GM18511 (cell line): ENCODE data around the gene TICAM1.
"Not testable (repeated sequence)": the region's sequence is repeated elsewhere in the genome, so short reads cannot be mapped to it uniquely, and the experiment has no call there.

Source experiments
- ATAC-seq: cut with Tn5 transposase; IDR thresholded peaks from one replicate; pipeline ENCODE4 v1.9.1; 2021; ENCODE audit warnings: mild to moderate bottlenecking, moderate library complexity; ENCODE audit not compliant: unreplicated experiment

The TICAM1 gene

GRCh38 chr19:4806384-4806783 is 25.1 kb downstream of the TICAM1 start:
- ATAC-seq: no peak

DNA sequence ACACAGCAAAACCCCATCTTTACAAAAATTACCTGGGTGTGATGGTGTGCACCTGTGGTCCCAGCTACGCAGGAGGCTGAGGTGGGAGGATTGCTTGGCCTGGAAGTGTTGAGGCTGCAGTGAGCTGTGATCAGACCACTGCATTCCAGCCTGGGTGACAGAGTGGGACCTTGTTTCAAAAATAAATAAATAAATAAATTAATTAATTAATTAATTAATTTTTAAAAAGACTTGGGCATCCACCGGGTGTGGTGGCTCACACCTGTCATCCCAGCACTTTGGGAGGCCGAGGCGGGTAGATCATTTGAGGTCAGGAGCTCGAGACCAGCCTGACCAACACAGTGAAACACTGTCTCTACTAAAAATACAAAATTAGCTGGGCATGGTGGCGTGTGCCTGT is 26.4 kb downstream of the TICAM1 start:
- ATAC-seq: not testable (repeated sequence)

GRCh38 chr19:4803736-4804695 is 27.5 kb downstream of the TICAM1 start:
- ATAC-seq: no peak

GRCh38 chr19:4802711-4803110 is 28.8 kb downstream of the TICAM1 start:
- ATAC-seq: no peak

DNA sequence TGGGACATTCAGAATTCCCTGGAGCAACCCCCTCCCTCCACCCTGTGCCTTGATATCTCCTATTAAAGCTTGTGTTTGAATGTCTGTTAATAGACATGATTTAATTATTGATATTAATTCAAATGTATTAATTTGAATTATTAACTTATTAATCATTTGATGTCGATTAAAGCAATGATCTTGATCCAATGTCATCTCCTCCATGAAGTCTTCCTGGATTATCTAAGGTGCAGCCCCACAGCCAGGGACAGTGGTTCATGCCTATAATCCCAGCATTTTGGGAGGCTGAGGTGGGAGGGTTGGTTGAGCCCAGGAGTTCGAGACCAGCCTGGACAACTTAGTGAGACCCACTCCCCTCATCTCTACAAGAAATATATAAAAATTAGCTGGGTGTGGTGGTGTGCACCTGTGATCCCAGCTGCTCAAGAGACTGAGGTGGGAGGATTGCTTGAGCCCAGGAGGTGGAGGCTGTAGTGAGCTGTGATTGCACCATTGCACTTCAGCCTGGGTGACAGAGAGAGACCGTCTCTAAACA is 30.4 kb downstream of the TICAM1 start:
- ATAC-seq: no peak

GRCh38 chr19:4800591-4801081 is 30.9 kb downstream of the TICAM1 start:
- ATAC-seq: no peak

- ATAC-seq: no peak
These were observed 36.1 kb downstream of the TICAM1 start for GRCh38 chr19:4795400-4795799.

DNA sequence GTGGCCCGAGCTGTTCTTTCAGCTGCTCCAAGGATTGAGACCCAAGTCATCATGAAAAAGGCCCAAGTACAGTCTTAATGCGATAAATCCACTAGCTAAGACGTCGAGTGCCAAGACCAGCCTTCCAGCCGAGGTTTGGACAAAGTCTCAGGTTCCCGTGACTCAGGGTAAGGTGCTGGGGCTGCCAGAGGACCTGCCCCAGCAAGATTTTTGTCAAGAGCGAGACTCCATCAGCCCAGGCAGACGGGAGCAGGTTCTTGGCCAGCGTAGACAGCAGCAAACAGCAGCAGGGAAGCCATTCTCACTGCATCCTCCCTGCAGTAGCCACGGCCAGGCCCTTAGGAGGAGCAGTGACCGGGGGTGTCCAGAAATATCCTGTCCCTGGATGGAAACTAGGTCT is 36.5 kb downstream of the TICAM1 start:
- no peak for ATAC-seq

DNA sequence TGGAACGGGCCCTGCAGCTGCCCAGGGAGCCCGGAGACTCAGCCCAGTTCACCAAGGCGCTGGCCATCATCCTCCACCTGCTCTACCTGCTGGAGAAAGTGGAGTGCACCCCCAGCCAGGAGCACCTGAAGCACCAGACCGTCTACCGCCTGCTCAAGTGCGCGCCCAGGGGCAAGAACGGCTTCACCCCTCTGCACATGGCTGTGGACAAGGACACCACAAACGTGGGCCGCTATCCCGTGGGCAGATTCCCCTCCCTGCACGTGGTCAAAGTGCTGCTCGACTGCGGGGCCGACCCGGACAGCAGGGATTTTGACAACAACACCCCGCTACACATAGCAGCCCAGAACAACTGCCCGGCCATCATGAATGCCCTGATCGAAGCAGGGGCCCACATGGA is 38.2 kb downstream of the TICAM1 start:
- not testable (repeated sequence) for ATAC-seq

- not testable (repeated sequence) for ATAC-seq
These were observed 38.7 kb downstream of the TICAM1 start for GRCh38 chr19:4792866-4793195.

DNA sequence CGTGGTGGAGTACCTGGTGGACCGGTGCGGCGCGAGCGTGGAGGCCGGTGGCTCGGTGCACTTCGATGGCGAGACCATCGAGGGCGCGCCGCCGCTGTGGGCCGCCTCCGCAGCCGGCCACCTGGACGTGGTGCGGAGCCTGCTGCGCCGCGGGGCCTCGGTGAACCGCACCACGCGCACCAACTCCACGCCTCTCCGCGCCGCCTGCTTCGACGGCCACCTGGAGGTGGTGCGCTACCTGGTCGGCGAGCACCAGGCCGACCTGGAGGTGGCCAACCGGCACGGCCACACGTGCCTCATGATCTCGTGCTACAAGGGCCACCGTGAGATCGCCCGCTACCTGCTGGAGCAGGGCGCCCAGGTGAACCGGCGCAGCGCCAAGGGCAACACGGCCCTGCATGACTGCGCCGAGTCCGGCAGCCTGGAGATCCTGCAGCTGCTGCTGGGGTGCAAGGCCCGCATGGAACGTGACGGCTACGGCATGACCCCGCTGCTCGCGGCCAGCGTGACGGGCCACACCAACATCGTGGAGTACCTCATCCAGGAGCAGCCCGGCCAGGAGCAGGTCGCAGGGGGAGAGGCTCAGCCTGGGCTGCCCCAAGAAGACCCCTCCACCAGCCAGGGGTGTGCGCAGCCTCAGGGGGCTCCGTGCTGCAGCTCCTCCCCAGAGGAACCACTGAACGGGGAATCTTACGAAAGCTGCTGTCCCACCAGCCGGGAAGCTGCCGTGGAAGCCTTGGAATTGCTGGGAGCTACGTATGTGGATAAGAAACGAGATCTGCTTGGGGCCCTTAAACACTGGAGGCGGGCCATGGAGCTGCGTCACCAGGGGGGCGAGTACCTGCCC is 39.3 kb downstream of the TICAM1 start:
- ATAC-seq: not testable (repeated sequence)

GRCh38 chr19:4791183-4792018 is 40.1 kb downstream of the TICAM1 start, which contains the start of gene FEM1A:
TSS of gene FEM1A (plus strand) at chr19:4791734. CDS start at chr19:4791855, 121 bp downstream.
- peak; percentile 90 for ATAC-seq

GRCh38 chr19:4786412-4787016 is 45.0 kb downstream of the TICAM1 start:
- not testable (repeated sequence) for ATAC-seq

- ATAC-seq: no peak
These were observed 49.7 kb downstream of the TICAM1 start for GRCh38 chr19:4781801-4782200.

GRCh38 chr19:4780860-4781259 is 50.7 kb downstream of the TICAM1 start:
- no peak for ATAC-seq

DNA sequence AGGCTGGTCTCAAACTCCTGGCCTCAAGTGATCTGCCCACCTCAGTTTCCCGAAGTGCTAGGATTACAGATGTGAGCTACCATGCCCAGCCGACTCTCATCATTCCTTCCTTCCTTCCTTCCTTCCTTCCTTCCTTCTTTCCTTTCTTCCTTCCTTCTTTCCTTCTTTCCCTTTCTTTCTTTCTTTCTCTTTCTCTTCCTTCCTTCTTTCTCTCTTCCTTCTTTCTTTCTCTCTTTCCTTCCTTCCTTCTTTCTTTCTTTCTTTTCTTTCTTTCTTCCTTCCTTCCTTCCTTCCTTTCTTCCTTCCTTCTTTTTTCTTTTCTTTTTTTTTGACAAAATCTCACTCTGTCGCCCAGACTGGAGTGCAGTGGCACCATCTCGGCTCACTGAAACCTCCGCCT is 53.4 kb downstream of the TICAM1 start:
- not testable (repeated sequence) for ATAC-seq

DNA sequence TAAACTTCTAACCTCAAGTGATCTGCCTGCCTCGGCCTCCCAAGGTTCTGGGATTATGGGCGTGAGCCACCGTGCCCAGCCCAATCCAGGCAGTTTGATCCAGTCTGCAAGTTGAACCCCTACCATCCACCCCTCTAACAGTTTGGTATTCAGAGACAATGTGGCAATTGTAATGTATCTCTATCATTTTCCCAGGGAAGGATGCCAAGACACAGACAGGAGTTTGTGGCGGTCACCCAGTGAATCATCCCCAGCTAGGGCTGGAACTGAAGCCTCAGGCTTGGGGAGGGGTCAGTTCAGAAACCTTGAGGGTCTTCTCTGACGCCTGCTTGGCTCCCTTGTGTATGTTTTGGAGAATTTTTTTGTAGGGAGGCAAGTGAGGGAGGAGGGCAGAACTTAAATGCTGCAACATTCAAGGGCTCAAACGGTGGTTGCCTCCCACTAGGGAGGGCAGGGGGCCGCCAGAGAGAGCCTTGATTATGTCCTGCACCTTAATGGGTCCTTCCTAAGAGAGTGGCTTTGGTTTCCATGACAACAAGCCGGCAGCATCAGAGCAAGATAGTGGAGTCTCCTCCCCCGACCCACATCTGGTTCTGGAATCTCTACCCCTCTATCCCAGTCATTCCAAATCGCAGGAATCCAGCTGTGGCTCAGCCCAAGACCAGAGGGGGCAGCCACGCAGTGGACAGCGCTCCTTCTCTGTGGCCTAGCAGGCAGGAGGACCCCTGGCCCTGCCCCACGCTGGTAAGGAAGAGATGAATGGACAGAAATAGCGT is 54.9 kb downstream of the TICAM1 start:
- ATAC-seq: no peak

DNA sequence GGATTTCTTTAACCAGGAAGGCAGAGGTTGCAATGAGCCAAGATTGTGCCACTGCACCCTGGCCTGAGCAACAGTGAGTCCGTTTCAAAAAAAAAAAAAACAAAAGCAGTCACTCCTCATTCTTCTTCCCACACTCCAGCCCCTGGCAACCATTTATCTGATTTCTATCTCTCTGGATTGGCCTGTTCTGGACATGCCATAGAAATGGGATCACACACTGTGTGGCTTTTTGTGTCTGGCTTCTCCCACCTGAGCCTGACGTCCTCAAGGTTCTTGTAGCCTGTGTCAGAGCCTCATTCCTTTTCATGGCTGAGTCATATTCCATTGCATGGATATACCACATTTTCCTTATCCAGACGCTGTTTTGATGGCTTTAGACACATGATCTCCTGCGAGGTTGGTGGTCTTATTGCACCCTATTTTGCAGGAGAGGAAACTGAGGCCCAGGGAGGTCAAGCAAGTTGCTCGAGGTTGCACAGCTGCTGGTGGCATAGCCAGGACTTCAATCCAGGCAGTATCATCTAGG is 55.8 kb downstream of the TICAM1 start:
- ATAC-seq: no peak

- no peak for ATAC-seq
These were observed 57.4 kb downstream of the TICAM1 start for GRCh38 chr19:4774136-4774535.
